GM23338 (cell line): ENCODE data around the gene GNAT3. TPM values are rescaled to one million over a fixed set of nuclear protein-coding genes. Genes with fewer than 3 reads are reported as not detected.

Experiments
- ATAC-seq: fragments of 200-7000 bp; cut with Tn5 transposase; 3 replicates; pipeline ENCODE4 v1.9.1; 2020
- DNase-seq: peaks from one replicate; pipeline ENCODE4 v3.0.0-alpha.2; 2015; ENCODE audit warnings: low spot score
- H2AFZ ChIP-seq: fragments of 200-600 bp; sonication (generic); 2 replicates; pipeline ENCODE4 v1.8.0; 2016; ENCODE audit warnings: antibody characterized with exemption, mild to moderate bottlenecking, moderate library complexity
- H3F3A ChIP-seq: fragments of 200-600 bp; sonication (generic); replicated peaks from 2 replicates; pipeline ENCODE4 v1.8.0; 2017; ENCODE audit warnings: antibody characterized with exemption, mixed run types, low read depth
- H3K27ac ChIP-seq: fragments of 200-600 bp; sonication (generic); 2 replicates; pipeline ENCODE4 v1.6.1; 2016; ENCODE audit warnings: low read depth
- H3K27me3 ChIP-seq: fragments of 200-600 bp; sonication (generic); 2 replicates; pipeline ENCODE4 v1.8.0; 2016; ENCODE audit warnings: mild to moderate bottlenecking, mixed run types, moderate library complexity; ENCODE audit not compliant: insufficient read depth
- H3K36me3 ChIP-seq: fragments of 200-600 bp; sonication (generic); 2 replicates; pipeline ENCODE4 v1.8.0; 2016; ENCODE audit warnings: mild to moderate bottlenecking; ENCODE audit not compliant: insufficient read depth
- H3K4me1 ChIP-seq: fragments of 200-600 bp; sonication (generic); 2 replicates; pipeline ENCODE4 v1.8.0; 2016; ENCODE audit warnings: mild to moderate bottlenecking, moderate library complexity; ENCODE audit not compliant: insufficient read depth
- H3K4me2 ChIP-seq: fragments of 200-600 bp; sonication (generic); 2 replicates; pipeline ENCODE4 v1.7.1; 2017; ENCODE audit warnings: mixed run types
- H3K4me3 ChIP-seq: fragments of 200-600 bp; sonication (generic); 2 replicates; pipeline ENCODE4 v1.6.1; 2016; ENCODE audit warnings: mixed run types
- H3K79me2 ChIP-seq: fragments of 200-600 bp; sonication (generic); replicated peaks from 2 replicates; pipeline ENCODE4 v1.8.0; 2017; ENCODE audit warnings: mild to moderate bottlenecking; ENCODE audit not compliant: insufficient read depth
- H3K9me2 ChIP-seq: fragments of 200-600 bp; sonication (generic); 2 replicates; pipeline ENCODE4 v1.8.0; 2017; ENCODE audit not compliant: insufficient read depth
- H4K20me1 ChIP-seq: fragments of 200-600 bp; sonication (generic); replicated peaks from 2 replicates; pipeline ENCODE4 v1.8.0; 2017; ENCODE audit warnings: mild to moderate bottlenecking; ENCODE audit not compliant: insufficient read depth
- H3K27ac Mint-ChIP-seq: 2 replicates; pipeline ENCODE4 v1.8.0; 2020; ENCODE audit warnings: inconsistent platforms, mild to moderate bottlenecking, moderate library complexity, mixed read lengths
- H3K27me3 Mint-ChIP-seq: 3 replicates; pipeline ENCODE4 v1.8.0; 2022; ENCODE audit warnings: low read depth, mild to moderate bottlenecking, moderate library complexity, mixed read lengths, inconsistent platforms; ENCODE audit not compliant: insufficient read depth, poor library complexity
- H3K36me3 Mint-ChIP-seq: 3 replicates; pipeline ENCODE4 v1.8.0; 2021; ENCODE audit warnings: low read depth, mild to moderate bottlenecking, inconsistent platforms, moderate library complexity, mixed read lengths
- H3K4me1 Mint-ChIP-seq: 3 replicates; pipeline ENCODE4 v1.8.0; 2020; ENCODE audit warnings: mild to moderate bottlenecking, inconsistent platforms, mixed read lengths
- H3K4me3 Mint-ChIP-seq: 3 replicates; pipeline ENCODE4 v1.8.0; 2021; ENCODE audit warnings: moderate library complexity, mild to moderate bottlenecking, inconsistent platforms, mixed read lengths
- H3K9me3 Mint-ChIP-seq: 3 replicates; pipeline ENCODE4 v1.8.0; 2020; ENCODE audit warnings: moderate library complexity, mild to moderate bottlenecking, inconsistent platforms, mixed read lengths
- CREB1 ChIP-seq: fragments of 250-450 bp; sonication (Bioruptor Pico); IDR thresholded peaks from 2 replicates; pipeline ENCODE4 v1.5.0; 2020; ENCODE audit warnings: low read depth, mild to moderate bottlenecking, moderate library complexity
- CTCF ChIP-seq, 2 experiments: fragments of 200-600 bp in 1 of 2; sonication (generic) in 1 of 2; conservative IDR thresholded peaks; 2 replicates each; pipeline versions ENCODE4 v1.5.1 to v1.6.1; 2016 to 2017; ENCODE audit warnings: antibody characterized with exemption in 2 of 2, low read depth in 2 of 2, mild to moderate bottlenecking in 2 of 2, moderate library complexity in 1 of 2
- ETS1 ChIP-seq: IDR thresholded peaks from 2 replicates; pipeline ENCODE4 v1.6.1; 2016; ENCODE audit warnings: antibody characterized with exemption
- EZH2phosphoT487 ChIP-seq: fragments of 200-600 bp; sonication (generic); IDR thresholded peaks from one replicate; pipeline ENCODE4 v1.8.1; 2018; ENCODE audit warnings: antibody characterized with exemption; ENCODE audit not compliant: unreplicated experiment
- JUNB ChIP-seq: IDR thresholded peaks from one replicate; pipeline ENCODE4 v1.6.1; 2016; ENCODE audit warnings: antibody characterized with exemption; ENCODE audit not compliant: unreplicated experiment
- POLR2AphosphoS5 ChIP-seq: IDR thresholded peaks from 2 replicates; pipeline ENCODE4 v1.6.1; 2016; ENCODE audit warnings: antibody characterized with exemption, low read depth
- REST ChIP-seq: IDR thresholded peaks from one replicate; pipeline ENCODE4 v1.6.1; 2018; ENCODE audit warnings: antibody characterized with exemption; ENCODE audit not compliant: unreplicated experiment
- STAT1 ChIP-seq: IDR thresholded peaks from one replicate; pipeline ENCODE4 v1.6.1; 2016; ENCODE audit warnings: antibody characterized with exemption; ENCODE audit not compliant: unreplicated experiment
- ZNF114 ChIP-seq: fragments of 250-450 bp; sonication (Bioruptor Pico); IDR thresholded peaks from 2 replicates; pipeline ENCODE4 v1.5.0; 2020; ENCODE audit warnings: mild to moderate bottlenecking, moderate library complexity
- ZNF331 ChIP-seq: fragments of 250-450 bp; sonication (Bioruptor Pico); IDR thresholded peaks from 2 replicates; pipeline ENCODE4 v1.5.0; 2020; ENCODE audit warnings: low read depth, mild to moderate bottlenecking, moderate library complexity
- polyA plus RNA-seq: library from polyadenylated mRNA; unstranded; fragments of >200 nt; fragmentation: Nextera tagmentation; extraction: Ambion mirVana; gene quantifications from 2 replicates; pipeline ENCODE4 v1.2.1, GENCODE V29; 2016
- total RNA-seq: library from RNA; depleted of rRNA; stranded (reverse); fragments of >200 nt; shearing (Covaris generic); gene quantifications from 2 replicates; pipeline ENCODE4 v1.2.3, GENCODE V29; 2014

The GNAT3 gene
- total and polyA plus RNA-seq, 2 experiments from 2014 or later = not detected

GRCh38 chr7:80417211-80417793 lies 94.6 kb downstream of the GNAT3 start:
- no peaks in the 10 kb centered on the region for H3K9me2 ChIP-seq
- Mint-ChIP-seq H3K27ac (no peak overlapping the region), H3K4me1 (peaks cover 5% of the 10 kb centered on the region), H3K9me3 (no peaks in the 10 kb centered on the region), H3K4me3 (no peak overlapping the region), H3K36me3 (no peaks in the 10 kb centered on the region), H3K27me3 (no peaks in the 10 kb centered on the region)
- H3F3A ChIP-seq = no peaks in the 10 kb centered on the region
- H3K79me2 ChIP-seq = no peaks in the 10 kb centered on the region
- TF ChIP-seq ETS1 (no peak), EZH2phosphoT487 (no peak), POLR2AphosphoS5 (no peak)
- H3K4me1 ChIP-seq = peaks cover 8% of the 10 kb centered on the region; the same call in 1 of the 2 replicates
- no peak overlapping the region for H3K4me2 ChIP-seq
- no peaks in the 10 kb centered on the region for H3K27me3 ChIP-seq
- H3K27ac ChIP-seq = no peak overlapping the region
- H3K4me3 ChIP-seq = no peak overlapping the region
- DNase-seq = no peak
- H4K20me1 ChIP-seq = no peaks in the 10 kb centered on the region
- no peaks in the 10 kb centered on the region for H3K36me3 ChIP-seq
- H2AFZ ChIP-seq = no peak overlapping the region
- no peak for ATAC-seq

- no peak overlapping the region for H3K4me3 Mint-ChIP-seq
- Histone ChIP-seq H3K4me2 (no peak overlapping the region), H3K79me2 (no peaks in the 10 kb centered on the region), H3K27ac (no peak overlapping the region), H2AFZ (no peak overlapping the region), H3F3A (no peaks in the 10 kb centered on the region), H3K36me3 (no peaks in the 10 kb centered on the region), H3K4me3 (no peak overlapping the region), H3K4me1 (peaks cover 8% of the 10 kb centered on the region; the same call in 1 of the 2 replicates), H3K27me3 (no peaks in the 10 kb centered on the region), H3K9me2 (no peaks in the 10 kb centered on the region), H4K20me1 (no peaks in the 10 kb centered on the region)
- no peak for DNase-seq
- no peak overlapping the region for H3K27ac Mint-ChIP-seq
- H3K4me1 Mint-ChIP-seq = peaks cover 5% of the 10 kb centered on the region
- no peak for ATAC-seq
- no peaks in the 10 kb centered on the region for H3K36me3 Mint-ChIP-seq
- no peaks in the 10 kb centered on the region for H3K27me3 Mint-ChIP-seq
- H3K9me3 Mint-ChIP-seq = no peaks in the 10 kb centered on the region
- no peak for TF ChIP-seq POLR2AphosphoS5
- TF ChIP-seq STAT1 = no peak
- TF ChIP-seq CREB1 = no peak
- TF ChIP-seq JUNB = no peak
- TF ChIP-seq ZNF331 (CRISPR knock-in tag) = no peak
- TF ChIP-seq REST = no peak
- no peak for TF ChIP-seq CTCF (conservative IDR thresholded peaks at IDR 0.05; ENCODE audit: low read depth in 2 of 2)
- TF ChIP-seq ZNF114 (CRISPR knock-in tag) = no peak
These were observed 96.3 kb downstream of the GNAT3 start for GRCh38 chr7:80415522-80415921.
